DOHH2 (cell line): ENCODE measurements around the gene P2RX6.

Source experiments
- EZH2phosphoT487 ChIP-seq: fragments of 200-600 bp; sonication (generic); IDR thresholded peaks from 2 replicates; pipeline ENCODE4 v1.6.1; 2017; ENCODE audit warnings: borderline replicate concordance, mild to moderate bottlenecking, antibody characterized with exemption, low read length, moderate library complexity, mixed read lengths
- TF ChIP-seq, protein P1 (sequence below): fragments of 200-600 bp; sonication (generic); IDR thresholded peaks from one replicate; pipeline ENCODE4 v1.5.1; 2014; ENCODE audit warnings: antibody characterized with exemption, mild to moderate bottlenecking, low read depth, low read length; ENCODE audit not compliant: poor library complexity, severe bottlenecking

DNA sequence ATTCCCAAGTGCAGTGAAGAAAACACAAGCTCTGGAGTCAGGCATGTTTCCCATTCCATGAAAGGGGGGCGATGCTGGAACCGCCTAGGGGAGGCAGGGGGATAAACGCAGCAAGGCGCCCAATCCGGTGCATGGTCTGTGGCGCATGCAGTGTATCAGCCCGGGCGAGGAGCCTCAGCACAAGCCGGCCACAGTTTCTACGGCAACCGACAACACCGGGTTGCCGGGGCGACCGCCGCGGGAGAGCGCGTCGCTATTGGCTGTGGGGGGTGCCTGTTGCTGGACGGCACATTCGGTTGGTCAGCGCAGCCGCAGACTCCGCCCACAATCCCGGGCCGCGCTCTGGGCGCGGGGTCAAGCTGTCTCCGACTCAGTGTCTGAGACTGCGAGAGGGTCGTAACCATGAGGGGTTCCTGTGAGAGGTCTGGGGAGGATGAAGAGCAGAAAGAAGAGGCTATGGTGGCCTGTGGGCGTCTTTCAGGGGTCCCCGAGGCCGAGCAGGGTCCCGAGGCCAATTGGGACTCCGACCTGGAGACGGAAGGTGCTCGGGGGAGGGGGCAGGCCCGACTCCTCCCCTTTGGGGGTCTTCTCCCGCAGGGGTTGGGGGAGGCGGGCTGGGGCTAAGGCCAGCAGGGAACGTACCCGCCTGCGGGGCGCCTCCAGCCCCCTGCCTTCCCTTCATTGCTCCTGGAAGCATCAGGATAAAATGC, 30.8 kb downstream of the P2RX6 start, which contains the start of gene LRRC74B:
- TF ChIP-seq, protein P1, sequence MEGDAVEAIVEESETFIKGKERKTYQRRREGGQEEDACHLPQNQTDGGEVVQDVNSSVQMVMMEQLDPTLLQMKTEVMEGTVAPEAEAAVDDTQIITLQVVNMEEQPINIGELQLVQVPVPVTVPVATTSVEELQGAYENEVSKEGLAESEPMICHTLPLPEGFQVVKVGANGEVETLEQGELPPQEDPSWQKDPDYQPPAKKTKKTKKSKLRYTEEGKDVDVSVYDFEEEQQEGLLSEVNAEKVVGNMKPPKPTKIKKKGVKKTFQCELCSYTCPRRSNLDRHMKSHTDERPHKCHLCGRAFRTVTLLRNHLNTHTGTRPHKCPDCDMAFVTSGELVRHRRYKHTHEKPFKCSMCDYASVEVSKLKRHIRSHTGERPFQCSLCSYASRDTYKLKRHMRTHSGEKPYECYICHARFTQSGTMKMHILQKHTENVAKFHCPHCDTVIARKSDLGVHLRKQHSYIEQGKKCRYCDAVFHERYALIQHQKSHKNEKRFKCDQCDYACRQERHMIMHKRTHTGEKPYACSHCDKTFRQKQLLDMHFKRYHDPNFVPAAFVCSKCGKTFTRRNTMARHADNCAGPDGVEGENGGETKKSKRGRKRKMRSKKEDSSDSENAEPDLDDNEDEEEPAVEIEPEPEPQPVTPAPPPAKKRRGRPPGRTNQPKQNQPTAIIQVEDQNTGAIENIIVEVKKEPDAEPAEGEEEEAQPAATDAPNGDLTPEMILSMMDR = no peak
- TF ChIP-seq EZH2phosphoT487 = no peak
